SU-DHL-6 (cell line): ENCODE data around the gene STK4.

Experiments
- H2AFZ ChIP-seq: fragments of 200-600 bp; sonication (generic); 2 replicates; pipeline ENCODE4 v1.6.1; 2014; ENCODE audit warnings: low read depth, mild to moderate bottlenecking, moderate library complexity, mixed read lengths, antibody characterized with exemption, low read length; ENCODE audit not compliant: severe bottlenecking
- H3F3A ChIP-seq: fragments of 200-600 bp; shearing (Covaris generic); 2 replicates; pipeline ENCODE4 v1.6.0; 2016; ENCODE audit warnings: antibody characterized with exemption, mild to moderate bottlenecking; ENCODE audit not compliant: insufficient read depth
- H3K27ac ChIP-seq: fragments of 200-600 bp; sonication (generic); 2 replicates; pipeline ENCODE4 v1.5.1; 2016; ENCODE audit warnings: low read depth, mild to moderate bottlenecking, low read length, moderate library complexity, mixed read lengths
- H3K27me3 ChIP-seq: fragments of 200-600 bp; sonication (generic), shearing (Covaris generic); 2 replicates; pipeline ENCODE4 v1.6.0; 2014; ENCODE audit warnings: mild to moderate bottlenecking, low read length
- H3K36me3 ChIP-seq: fragments of 200-600 bp; sonication (generic); 2 replicates; pipeline ENCODE4 v1.6.1; 2014; ENCODE audit warnings: mild to moderate bottlenecking, low read length, mixed read lengths
- H3K4me2 ChIP-seq: fragments of 300-600, 200-600 bp; shearing (Covaris generic), sonication (generic); 2 replicates; pipeline ENCODE4 v1.6.0; 2014; ENCODE audit warnings: low read length, low read depth, mild to moderate bottlenecking; ENCODE audit not compliant: poor library complexity, severe bottlenecking
- H3K4me3 ChIP-seq: fragments of 200-600 bp; sonication (generic); 2 replicates; pipeline ENCODE4 v1.5.1; 2014; ENCODE audit warnings: antibody characterized with exemption, low read length, mild to moderate bottlenecking, mixed read lengths; ENCODE audit not compliant: insufficient read depth, poor library complexity, severe bottlenecking
- H3K79me2 ChIP-seq: fragments of 200-600 bp; sonication (generic); 2 replicates; pipeline ENCODE4 v1.6.1; 2014; ENCODE audit warnings: mild to moderate bottlenecking, low read length, moderate library complexity; ENCODE audit not compliant: insufficient read depth
- H3K9ac ChIP-seq: fragments of 200-600 bp; sonication (generic); 2 replicates; pipeline ENCODE4 v1.7.0; 2014; ENCODE audit warnings: mild to moderate bottlenecking, low read length
- H3K9me2 ChIP-seq: fragments of 200-600 bp; sonication (generic); replicated peaks from 2 replicates; pipeline ENCODE4 v1.6.1; 2014; ENCODE audit warnings: low read length; ENCODE audit not compliant: insufficient read depth
- H3K9me3 ChIP-seq: fragments of 200-600 bp; sonication (generic); 2 replicates; pipeline ENCODE4 v1.6.1; 2014; ENCODE audit warnings: low read length, mixed read lengths; ENCODE audit not compliant: insufficient read depth
- H4K20me1 ChIP-seq: fragments of 200-600 bp; sonication (generic); 2 replicates; pipeline ENCODE4 v1.6.1; 2014; ENCODE audit warnings: low read depth, mild to moderate bottlenecking, antibody characterized with exemption, low read length, moderate library complexity, mixed read lengths
- EZH2phosphoT487 ChIP-seq: fragments of 200-600 bp; sonication (generic), shearing (Covaris generic); conservative IDR thresholded peaks from 2 replicates; pipeline ENCODE4 v1.6.1; 2018; ENCODE audit warnings: mild to moderate bottlenecking, antibody characterized with exemption, low read length, moderate library complexity, mixed read lengths
- TF ChIP-seq, protein P1 (sequence below): fragments of 200-600 bp; sonication (generic); IDR thresholded peaks from one replicate; pipeline ENCODE4 v1.5.1; 2017; ENCODE audit warnings: antibody characterized with exemption, mild to moderate bottlenecking, low read length, moderate library complexity; ENCODE audit not compliant: insufficient read depth, poor library complexity, severe bottlenecking

The STK4 gene

DNA sequence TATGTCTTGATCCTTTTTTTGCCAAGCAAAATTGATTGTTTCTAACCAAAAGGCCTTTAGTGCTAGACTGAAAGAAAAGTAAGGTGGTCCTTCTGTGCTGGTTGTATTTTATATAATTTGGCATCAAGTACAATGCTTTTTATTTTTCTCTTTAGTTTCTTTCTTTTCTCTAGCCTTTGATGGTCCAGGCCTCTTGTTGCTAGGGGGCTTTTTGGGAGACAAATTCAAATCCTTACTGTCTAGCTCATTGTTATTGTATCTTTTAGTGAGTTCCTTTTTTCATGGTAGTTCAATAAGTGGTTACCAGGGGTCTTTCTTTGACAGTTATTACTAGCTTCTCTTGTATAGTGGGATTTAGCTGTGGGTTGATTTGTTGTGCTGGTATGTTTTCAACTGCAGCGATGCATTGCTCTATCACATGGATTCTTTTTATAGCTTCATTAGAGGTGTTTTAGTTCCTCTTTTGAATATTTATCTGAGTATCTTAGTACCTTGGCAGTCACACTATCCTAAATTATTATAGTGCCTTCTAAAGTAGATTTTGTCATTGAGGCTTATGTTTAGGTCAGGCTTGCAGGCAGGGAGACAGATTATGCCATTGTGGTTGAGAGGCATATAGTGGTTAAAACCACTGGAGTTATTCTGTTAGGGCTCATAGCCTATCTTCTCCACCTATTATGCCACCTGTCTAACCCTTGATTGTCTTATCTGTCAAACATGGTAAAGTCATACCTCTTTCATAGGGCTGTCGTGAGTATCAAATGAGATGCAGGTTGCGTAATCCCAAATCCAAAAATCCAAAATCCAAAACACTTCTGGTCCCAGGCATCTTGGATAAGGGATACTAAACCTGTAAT, 85.1 kb downstream of the STK4 start:
- Histone ChIP-seq H3K9me2 (no peaks in the 10 kb centered on the region), H3K27me3 (no peaks in the 10 kb centered on the region), H3K9me3 (no peaks in the 10 kb centered on the region), H2AFZ (no peak overlapping the region), H3K4me2 (peak overlapping the region; percentile 86), H3F3A (peaks cover 66% of the 10 kb centered on the region), H3K36me3 (peaks cover 14% of the 10 kb centered on the region), H3K79me2 (peaks cover 66% of the 10 kb centered on the region; the same call in 1 of the 2 replicates), H4K20me1 (no peaks in the 10 kb centered on the region), H3K4me3 (peak overlapping the region; percentile 41), H3K27ac (peak overlapping the region; percentile 96), H3K9ac (peak overlapping the region; percentile 54)
- no peak for TF ChIP-seq EZH2phosphoT487
- TF ChIP-seq, protein P1, sequence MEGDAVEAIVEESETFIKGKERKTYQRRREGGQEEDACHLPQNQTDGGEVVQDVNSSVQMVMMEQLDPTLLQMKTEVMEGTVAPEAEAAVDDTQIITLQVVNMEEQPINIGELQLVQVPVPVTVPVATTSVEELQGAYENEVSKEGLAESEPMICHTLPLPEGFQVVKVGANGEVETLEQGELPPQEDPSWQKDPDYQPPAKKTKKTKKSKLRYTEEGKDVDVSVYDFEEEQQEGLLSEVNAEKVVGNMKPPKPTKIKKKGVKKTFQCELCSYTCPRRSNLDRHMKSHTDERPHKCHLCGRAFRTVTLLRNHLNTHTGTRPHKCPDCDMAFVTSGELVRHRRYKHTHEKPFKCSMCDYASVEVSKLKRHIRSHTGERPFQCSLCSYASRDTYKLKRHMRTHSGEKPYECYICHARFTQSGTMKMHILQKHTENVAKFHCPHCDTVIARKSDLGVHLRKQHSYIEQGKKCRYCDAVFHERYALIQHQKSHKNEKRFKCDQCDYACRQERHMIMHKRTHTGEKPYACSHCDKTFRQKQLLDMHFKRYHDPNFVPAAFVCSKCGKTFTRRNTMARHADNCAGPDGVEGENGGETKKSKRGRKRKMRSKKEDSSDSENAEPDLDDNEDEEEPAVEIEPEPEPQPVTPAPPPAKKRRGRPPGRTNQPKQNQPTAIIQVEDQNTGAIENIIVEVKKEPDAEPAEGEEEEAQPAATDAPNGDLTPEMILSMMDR, result no peak

- H3K4me3 ChIP-seq, result peak overlapping the region; percentile 26
- H4K20me1 ChIP-seq, result no peaks in the 10 kb centered on the region
- H3K9ac ChIP-seq, result peak overlapping the region; percentile 45
- H3K27ac ChIP-seq, result peak overlapping the region; percentile 96
- H3K9me3 ChIP-seq, result no peaks in the 10 kb centered on the region
- peaks cover 65% of the 10 kb centered on the region; the same call in 1 of the 2 replicates for H3K79me2 ChIP-seq
- peaks cover 26% of the 10 kb centered on the region for H3K36me3 ChIP-seq
- H3K9me2 ChIP-seq, result no peaks in the 10 kb centered on the region
- peak overlapping the region; percentile 86 for H3K4me2 ChIP-seq
- H3F3A ChIP-seq, result peaks cover 61% of the 10 kb centered on the region
- H3K27me3 ChIP-seq, result no peaks in the 10 kb centered on the region
- H2AFZ ChIP-seq, result no peak overlapping the region
- no peak for TF ChIP-seq EZH2phosphoT487
- TF ChIP-seq, protein P1, result no peak
Measured at GRCh38 chr20:45052698-45053429, 86.6 kb downstream of the STK4 start.

DNA sequence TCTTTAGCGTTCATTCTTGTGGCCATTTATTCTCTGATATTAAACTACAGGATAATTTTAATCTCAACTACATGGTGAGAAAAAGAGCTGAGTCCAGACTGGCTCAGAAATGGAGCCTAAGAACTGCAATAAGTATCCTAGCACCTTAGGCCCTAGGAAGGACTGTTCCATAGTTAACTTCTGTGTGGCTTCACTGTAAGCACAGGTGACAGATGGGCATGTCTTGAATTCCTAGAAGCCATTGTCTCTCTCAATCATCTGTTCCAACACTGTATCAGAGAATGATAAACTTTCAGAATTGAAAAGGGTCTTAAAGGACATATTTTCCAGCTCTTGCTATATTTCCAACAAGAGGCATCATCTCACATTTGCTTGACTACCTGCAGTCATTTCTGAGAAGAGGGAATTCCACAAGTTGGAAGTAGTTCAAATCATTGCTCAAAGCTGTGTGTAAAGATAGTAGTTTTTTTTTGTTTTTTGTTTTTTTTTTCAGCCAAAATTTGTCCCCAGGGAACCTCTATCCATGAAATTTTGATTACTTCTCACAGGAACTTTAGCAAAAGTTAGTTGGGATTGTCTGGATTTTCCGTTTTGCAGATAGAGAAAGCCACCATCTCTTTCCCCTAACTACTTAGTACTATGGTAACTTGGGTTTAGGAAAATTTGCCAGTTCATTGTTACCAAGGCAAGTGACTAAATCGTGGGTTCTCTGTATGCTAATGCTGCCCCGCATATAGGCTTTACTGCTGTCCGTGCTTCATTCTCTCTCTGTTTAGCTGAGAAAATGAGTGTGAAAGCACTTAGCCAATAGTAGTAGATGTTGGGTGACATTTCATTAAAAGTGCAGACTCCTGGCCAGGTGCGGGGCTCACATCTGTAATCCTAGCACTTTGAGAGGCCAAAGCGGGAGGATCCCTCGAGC, 87.4 kb downstream of the STK4 start:
- Histone ChIP-seq H3K9ac (peak overlapping the region; percentile 45), H3K79me2 (peaks cover 61% of the 10 kb centered on the region; the same call in 1 of the 2 replicates), H3K9me3 (no peaks in the 10 kb centered on the region), H3K9me2 (no peaks in the 10 kb centered on the region), H3K27ac (peak overlapping the region; percentile 96), H3F3A (peaks cover 65% of the 10 kb centered on the region), H4K20me1 (no peaks in the 10 kb centered on the region), H3K27me3 (no peaks in the 10 kb centered on the region), H2AFZ (no peak overlapping the region), H3K36me3 (peaks cover 26% of the 10 kb centered on the region), H3K4me2 (peak overlapping the region; percentile 86), H3K4me3 (no peak overlapping the region)
- TF ChIP-seq, protein P1, result no peak
- no peak for TF ChIP-seq EZH2phosphoT487
